DLD1 (cell line): ENCODE measurements around the gene CLDN11.

ENCODE experiments used
- in situ Hi-C: cut with HindIII; loops from 2 replicates; pipeline ENCODE4 v1.10.0; 2017; ENCODE audit warnings: low sequenced_read_pairs

CLDN11 gene

DNA sequence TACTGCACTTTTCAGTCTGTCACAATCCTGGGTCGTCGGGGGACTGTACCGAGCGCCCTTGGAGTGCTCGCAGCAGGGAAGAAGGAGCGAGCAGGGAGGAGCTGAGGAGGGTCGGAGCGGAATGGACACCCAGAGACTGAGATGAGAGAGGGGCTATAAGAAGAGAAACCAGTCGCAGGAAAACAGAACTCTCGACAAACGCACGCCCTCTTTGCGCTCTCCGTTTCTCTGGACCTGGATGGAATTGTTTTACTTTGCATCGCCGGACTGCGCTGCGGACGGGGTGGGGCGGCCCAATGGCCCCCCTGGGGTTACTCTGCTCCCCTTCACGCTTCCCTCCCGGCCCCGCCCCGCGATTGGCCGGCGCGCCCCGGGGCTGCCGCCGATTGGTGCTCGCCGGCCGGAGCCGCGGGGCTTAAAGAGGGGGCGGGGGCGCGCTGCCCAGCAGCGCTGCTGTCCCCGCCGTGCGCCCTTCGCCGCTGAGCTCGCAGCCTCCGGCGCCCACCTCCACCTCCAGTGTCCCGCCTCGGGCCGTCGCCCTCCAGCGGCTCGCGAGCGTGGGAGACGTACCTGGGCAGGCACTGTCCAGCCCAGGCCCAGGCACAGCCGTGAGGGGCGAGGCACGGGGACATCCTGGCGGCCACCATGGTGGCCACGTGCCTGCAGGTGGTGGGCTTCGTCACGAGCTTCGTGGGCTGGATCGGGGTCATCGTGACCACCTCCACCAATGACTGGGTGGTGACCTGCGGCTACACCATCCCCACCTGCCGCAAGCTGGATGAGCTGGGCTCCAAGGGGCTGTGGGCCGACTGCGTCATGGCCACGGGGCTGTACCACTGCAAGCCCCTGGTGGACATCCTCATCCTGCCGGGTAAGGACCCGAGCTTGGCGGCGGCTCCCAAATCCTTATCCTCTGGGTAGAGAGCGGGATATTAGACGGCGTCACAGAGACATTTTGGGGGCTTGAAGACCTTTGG is at the start of gene CLDN11:
Gene CLDN11 (plus strand): TSS at position 447 of the 977 bp plus-strand sequence. CDS start 199 bp downstream, at position 646.
- in situ Hi-C loops = no loop called here

DNA sequence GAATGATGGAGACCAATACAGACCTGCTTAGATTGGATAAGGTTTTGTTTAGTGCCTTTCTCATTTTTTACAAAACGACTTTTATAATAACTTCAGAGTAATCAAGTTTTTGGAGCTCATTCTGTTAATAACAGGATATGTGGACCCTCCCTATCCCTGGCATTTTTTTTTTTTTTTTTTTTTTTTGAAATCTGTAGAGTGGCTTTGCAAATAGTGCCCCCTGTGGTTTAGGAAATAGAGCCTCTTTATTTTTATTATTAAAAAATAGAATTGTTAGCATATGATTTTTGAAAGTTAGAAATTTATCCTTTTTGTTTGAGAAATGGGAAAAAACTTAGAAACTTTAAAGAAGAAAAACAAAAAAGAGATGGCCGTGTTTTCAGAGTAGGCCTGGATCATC is 49.7 kb upstream of the CLDN11 start:
- in situ Hi-C loops = no loop called here

- in situ Hi-C loops = no loop called here
Measured at GRCh38 chr3:170372190-170372879, 46.3 kb upstream of the CLDN11 start.

DNA sequence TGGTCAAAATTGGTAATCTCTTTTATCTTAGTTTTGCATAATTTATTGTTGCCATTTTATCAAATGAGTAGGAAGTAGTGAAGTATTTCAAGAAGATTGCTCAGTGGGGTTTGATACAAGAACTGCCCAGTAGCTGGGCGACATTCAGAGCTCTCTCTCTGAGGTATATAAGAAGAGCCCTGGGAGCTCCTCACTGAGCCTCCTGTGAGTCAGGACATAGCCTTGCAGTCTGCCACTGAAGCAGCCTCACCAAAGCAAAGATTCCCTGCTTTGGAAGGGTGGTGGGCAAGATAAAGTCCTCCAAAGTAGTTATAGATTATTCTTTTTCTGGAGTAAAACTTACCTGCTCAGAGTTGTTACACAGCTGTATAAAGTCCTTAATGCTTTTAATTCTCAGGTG is 35.1 kb upstream of the CLDN11 start:
- in situ Hi-C loops = loop anchor here (10.0 kb wide), 1 partner anchor 61 kb away; no protein-coding TSS in a partner anchor

DNA sequence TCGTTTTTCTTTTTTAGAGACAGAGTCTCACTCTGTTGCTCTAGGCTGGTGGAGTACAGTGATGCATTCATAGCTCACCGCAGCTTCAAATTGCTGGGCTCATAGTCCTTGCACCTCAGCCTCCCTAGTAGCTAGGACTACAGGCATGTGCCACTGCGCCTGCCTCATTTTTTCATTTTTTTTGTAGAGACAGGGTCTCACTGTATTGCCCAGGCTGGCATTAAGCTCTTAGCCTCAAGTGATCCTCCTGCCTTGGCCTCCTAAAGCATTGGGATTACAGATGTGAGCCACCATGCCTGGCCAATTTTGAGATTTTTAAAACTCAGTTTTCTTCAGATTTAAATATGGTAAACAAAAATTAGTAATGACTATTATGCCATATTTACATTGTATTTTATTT is 32.2 kb upstream of the CLDN11 start:
- in situ Hi-C loops = loop anchor here (5.0 to 10.0 kb wide), 2 partner anchors 49 to 58 kb away; no protein-coding TSS in a partner anchor

GRCh38 chr3:170387950-170388349 is 30.7 kb upstream of the CLDN11 start:
- in situ Hi-C loops = loop anchor here (5.0 to 10.0 kb wide), 2 partner anchors 51 to 57 kb away; no protein-coding TSS in a partner anchor

- in situ Hi-C loops = no loop called here
Measured at GRCh38 chr3:170391108-170391507, 27.6 kb upstream of the CLDN11 start.

- in situ Hi-C loops = no loop called here
Measured at GRCh38 chr3:170397685-170398084, 21.0 kb upstream of the CLDN11 start.

DNA sequence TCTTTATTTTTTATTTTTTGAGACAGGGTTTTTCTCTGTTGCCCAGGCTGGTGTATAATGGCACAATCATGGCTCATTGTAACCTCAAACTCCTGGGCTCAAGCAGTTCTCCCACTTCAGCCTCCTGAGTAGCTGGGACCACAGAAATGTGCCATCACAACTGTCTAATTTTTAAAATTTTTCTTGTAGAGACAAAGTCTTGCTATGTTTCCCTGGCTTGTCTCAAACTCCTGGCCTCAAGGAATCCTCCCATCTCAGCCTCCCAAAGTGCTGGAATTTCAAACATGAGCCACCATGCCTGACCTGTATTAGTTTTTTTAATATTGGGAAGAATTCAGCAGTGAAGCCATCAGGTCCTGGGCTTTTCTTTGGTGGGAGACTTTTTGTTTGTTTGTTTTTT is 13.6 kb upstream of the CLDN11 start:
- in situ Hi-C loops = no loop called here

DNA sequence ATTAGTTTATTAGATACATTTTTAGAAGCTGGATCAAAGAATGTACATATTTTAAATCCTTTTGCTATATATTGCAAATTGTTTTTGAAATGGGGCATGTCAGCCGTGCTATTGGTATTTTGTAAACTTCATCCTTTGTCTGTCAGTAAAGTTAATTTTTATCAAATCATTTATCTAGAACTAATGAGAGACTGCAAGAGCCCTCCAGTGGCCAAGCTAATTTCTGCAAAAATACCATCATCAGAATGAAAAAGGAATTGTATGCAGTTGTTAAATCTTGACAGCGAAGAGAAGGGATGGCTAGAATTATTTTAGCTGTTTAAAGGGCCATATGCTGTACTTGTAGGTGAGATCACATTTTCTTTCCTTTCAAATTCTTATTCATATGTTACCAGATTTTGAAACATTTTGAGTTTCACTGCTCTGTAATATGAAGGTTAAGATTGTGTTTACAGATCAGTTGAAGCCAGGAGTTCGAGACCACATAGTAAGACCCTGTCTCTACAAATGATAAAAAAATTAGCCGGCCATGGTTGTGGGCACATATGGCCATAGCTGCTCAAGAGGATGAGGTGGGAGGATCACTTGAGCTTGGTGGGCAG is 8.1 kb upstream of the CLDN11 start:
- in situ Hi-C loops = no loop called here

DNA sequence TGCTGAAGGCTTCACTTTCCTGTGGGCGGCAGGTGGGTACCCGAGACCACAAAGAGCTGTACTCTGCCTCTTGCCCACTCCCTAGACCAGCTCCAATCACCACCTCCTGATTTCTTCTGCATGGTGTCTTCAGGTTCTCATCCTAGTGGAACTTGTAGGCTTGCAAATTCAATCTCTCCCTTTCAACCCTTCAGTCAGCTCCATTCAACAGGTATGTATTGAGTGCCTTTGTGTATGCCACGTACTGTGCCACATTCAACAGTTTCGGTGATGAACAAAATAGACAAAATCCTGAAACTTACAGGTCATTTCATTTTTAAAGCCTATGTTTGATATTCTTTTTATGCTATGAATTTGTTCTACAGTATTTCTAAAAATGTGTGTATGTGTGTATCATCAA is 5.4 kb upstream of the CLDN11 start:
- in situ Hi-C loops = no loop called here

GRCh38 chr3:170414202-170414663 is 4.4 kb upstream of the CLDN11 start:
- in situ Hi-C loops = no loop called here

DNA sequence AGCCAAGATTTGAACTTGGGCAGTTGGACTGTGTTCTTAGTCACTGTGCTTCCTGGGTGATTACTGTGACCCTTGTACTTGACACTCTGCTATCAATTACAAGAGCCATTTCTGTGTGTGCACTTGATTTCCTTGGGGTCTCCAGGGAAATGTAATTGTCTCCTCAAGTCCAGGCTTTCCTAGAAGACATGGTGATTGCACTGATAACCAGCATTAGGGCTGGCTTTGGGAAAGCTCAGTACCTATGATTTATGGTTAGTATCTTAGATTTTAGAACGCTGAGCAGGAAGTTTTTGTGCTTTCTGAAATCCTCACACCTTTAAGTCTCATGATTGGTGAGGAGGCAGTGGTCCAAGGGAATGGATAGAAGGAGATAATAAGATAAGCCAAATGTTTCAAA is 1.6 kb upstream of the CLDN11 start:
- in situ Hi-C loops = no loop called here

DNA sequence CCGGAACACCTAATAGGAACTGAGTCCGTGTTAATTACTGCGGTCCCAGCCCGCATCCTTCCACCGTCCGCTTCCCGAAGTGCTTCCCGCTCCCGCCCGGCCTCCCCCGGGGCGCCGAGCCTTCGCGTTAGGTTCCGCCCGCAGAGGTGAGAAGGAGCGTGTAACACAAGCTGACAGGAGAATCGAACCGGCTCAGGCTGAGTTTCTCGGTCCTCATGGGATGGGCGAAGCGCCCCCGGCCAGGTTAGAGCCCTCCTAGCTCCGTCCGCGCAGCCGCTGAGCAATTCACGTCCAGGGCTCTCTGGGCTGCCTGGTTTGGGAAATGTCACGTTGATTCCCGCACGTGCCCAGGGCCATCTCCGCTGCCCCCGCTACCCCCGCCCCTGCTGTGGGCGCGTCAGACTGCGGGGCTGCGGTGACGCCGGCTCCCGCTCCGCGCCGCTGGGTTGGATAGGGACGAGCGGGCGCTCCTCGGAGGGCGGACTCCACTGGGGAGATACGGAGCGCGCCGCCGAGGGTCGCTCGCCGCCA is 954 bp downstream of the CLDN11 start:
- in situ Hi-C loops = loop anchor here (10.0 kb wide), 1 partner anchor 395 kb away; no protein-coding TSS in a partner anchor

DNA sequence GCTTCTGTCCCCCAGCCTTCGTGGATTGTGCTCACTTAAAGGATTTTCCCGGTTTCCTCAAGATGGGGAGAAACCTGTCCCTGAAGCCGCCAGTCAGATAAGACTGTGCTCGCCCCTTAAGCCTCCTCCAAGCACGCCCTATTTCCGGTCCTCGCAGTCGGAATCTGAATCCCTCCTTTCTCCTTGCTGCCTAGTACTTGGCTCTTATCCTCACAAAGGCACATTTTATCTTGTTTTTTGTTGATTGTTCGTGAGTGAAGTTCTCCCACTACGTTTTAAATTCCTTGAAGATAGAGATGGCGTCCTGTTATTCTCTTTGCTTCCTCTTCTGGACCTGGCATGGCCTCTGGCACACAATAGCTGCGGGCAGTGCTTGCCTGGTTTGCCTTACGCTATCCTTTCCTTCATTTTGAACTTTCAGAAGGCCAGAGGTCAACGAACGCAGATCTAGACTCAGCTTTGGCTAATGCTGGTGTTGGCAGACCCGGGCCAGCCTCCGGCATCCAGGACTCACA is 1.7 kb downstream of the CLDN11 start:
- in situ Hi-C loops = loop anchor here (10.0 kb wide), 1 partner anchor 394 kb away; no protein-coding TSS in a partner anchor

GRCh38 chr3:170421111-170421641 is 2.5 kb downstream of the CLDN11 start:
- in situ Hi-C loops = loop anchor here (10.0 kb wide), 1 partner anchor 394 kb away; no protein-coding TSS in a partner anchor

- in situ Hi-C loops = loop anchor here (10.0 kb wide), 1 partner anchor 393 kb away; no protein-coding TSS in a partner anchor
Measured at GRCh38 chr3:170421758-170422157, 3.1 kb downstream of the CLDN11 start.

GRCh38 chr3:170423001-170423615 is 4.4 kb downstream of the CLDN11 start:
- in situ Hi-C loops = loop anchor here (10.0 kb wide), 1 partner anchor 392 kb away; no protein-coding TSS in a partner anchor

GRCh38 chr3:170424879-170425278 is 6.2 kb downstream of the CLDN11 start:
- in situ Hi-C loops = loop anchor here (10.0 kb wide), 1 partner anchor 390 kb away; no protein-coding TSS in a partner anchor
